ENCODE results near the gene SLC7A1. TPM values are rescaled to one million over a fixed set of nuclear protein-coding genes. Genes with fewer than 3 reads are reported as not detected.

Gene SLC7A1
- total RNA-seq, 2 donors from 2014 or later, result 8.6 to 19.5 TPM

DNA sequence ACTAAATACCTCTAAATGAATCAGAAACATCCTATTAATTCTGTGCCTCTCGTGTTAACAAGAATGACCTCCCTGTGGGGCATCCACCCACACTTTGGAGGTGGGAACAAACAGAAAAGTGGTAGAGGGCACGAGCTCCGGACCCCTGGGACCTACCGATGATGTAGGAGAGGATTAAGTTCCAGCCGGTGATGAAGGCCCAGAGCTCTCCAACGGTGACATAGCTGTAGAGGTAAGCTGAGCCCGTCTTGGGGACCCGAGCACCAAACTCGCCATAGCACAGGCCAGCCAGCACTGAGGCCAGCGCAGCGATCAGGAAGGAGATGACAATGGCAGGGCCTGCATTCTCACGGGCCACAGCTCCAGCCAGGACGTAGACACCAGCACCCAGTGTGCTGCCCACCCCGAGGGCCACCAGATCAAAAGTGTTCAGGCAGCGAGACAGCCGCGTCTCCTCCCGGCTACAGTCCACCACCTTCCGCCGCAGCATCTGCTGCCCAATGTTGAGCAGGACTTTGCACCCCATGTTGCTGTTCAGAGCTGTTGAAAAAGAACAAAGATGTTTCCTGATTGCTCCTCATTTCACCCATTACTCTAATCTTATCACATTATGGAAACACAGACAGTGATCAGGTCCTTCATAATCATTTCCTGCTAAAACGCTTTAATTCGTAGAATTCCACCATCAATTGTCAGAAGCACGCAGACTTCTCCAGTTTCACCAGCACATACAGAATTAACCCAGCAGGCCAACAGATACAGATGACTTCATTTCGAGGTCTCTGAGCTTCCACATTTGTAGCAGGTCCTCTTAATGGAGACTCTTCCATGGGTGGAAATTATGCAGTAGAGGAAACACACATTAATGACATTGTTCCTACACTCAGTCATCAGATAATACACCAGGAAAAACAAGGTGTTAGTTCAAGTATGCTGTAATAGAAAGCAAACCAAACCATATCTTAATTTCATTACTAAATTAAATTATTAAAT lies 59.5 kb downstream of the SLC7A1 start:
- H3K27me3 ChIP-seq, result no peaks in the 10 kb centered on the region
- no peaks in the 10 kb centered on the region for H3K9me3 ChIP-seq
- peaks cover 15% of the 10 kb centered on the region for H3K36me3 ChIP-seq
- H3K27ac ChIP-seq, result no peak overlapping the region
- H3K4me1 ChIP-seq, result no peaks in the 10 kb centered on the region
- TF ChIP-seq, protein P1, sequence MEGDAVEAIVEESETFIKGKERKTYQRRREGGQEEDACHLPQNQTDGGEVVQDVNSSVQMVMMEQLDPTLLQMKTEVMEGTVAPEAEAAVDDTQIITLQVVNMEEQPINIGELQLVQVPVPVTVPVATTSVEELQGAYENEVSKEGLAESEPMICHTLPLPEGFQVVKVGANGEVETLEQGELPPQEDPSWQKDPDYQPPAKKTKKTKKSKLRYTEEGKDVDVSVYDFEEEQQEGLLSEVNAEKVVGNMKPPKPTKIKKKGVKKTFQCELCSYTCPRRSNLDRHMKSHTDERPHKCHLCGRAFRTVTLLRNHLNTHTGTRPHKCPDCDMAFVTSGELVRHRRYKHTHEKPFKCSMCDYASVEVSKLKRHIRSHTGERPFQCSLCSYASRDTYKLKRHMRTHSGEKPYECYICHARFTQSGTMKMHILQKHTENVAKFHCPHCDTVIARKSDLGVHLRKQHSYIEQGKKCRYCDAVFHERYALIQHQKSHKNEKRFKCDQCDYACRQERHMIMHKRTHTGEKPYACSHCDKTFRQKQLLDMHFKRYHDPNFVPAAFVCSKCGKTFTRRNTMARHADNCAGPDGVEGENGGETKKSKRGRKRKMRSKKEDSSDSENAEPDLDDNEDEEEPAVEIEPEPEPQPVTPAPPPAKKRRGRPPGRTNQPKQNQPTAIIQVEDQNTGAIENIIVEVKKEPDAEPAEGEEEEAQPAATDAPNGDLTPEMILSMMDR (IDR thresholded peaks at IDR 0.05), result no peak
- no peak for DNase-seq (ENCODE audit: low spot score)
- no peak overlapping the region for H3K4me3 ChIP-seq

GRCh38 chr13:29534083-29534482 lies 61.4 kb downstream of the SLC7A1 start:
- TF ChIP-seq, protein P1 (IDR thresholded peaks at IDR 0.05), result no peak
- no peaks in the 10 kb centered on the region for H3K9me3 ChIP-seq
- no peak overlapping the region for H3K4me3 ChIP-seq
- H3K27ac ChIP-seq, result no peak overlapping the region
- H3K27me3 ChIP-seq, result no peaks in the 10 kb centered on the region
- no peaks in the 10 kb centered on the region for H3K4me1 ChIP-seq
- DNase-seq (ENCODE audit: low spot score), result no peak
- peaks cover 22% of the 10 kb centered on the region for H3K36me3 ChIP-seq

- H3K4me1 ChIP-seq, result no peaks in the 10 kb centered on the region
- no peak for DNase-seq (ENCODE audit: low spot score)
- no peaks in the 10 kb centered on the region for H3K27me3 ChIP-seq
- no peak overlapping the region for H3K4me3 ChIP-seq
- no peaks in the 10 kb centered on the region for H3K9me3 ChIP-seq
- TF ChIP-seq, protein P1 (IDR thresholded peaks at IDR 0.05), result no peak
- H3K27ac ChIP-seq, result no peak overlapping the region
- H3K36me3 ChIP-seq, result peaks cover 33% of the 10 kb centered on the region
Observed at GRCh38 chr13:29532821-29533220, 62.7 kb downstream of the SLC7A1 start.

DNA sequence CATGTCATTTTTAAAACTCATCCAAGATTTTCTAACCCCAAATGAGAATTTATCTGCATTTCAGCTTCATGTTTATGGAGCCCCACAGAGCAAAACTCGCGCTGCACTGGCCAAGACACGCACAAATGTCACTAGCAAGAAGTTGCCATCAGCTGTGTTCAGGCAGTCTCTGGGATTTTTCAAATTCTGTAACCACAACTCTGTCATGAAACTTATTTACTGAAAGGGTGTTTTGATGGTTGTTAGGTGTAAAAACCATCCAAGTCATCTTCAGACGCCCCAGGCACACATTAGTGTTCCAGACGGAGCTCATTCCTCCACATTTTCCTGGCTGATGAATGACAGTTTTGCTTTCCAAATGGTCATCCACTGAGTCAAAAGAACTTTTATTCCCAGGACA lies 63.4 kb downstream of the SLC7A1 start:
- Histone ChIP-seq H3K36me3 (peaks cover 40% of the 10 kb centered on the region), H3K9me3 (no peaks in the 10 kb centered on the region), H3K27me3 (no peaks in the 10 kb centered on the region), H3K4me1 (no peaks in the 10 kb centered on the region), H3K27ac (no peak overlapping the region), H3K4me3 (no peak overlapping the region)
- DNase-seq (ENCODE audit: low spot score), result no peak
- TF ChIP-seq, protein P1 (IDR thresholded peaks at IDR 0.05), result no peak

GRCh38 chr13:29530901-29531300 lies 64.6 kb downstream of the SLC7A1 start:
- H3K36me3 ChIP-seq, result peaks cover 40% of the 10 kb centered on the region

More at GRCh38 chr13:29530901-29531300, 64.6 kb downstream of the SLC7A1 start:
- Histone ChIP-seq H3K4me1 (no peaks in the 10 kb centered on the region), H3K9me3 (no peaks in the 10 kb centered on the region), H3K27ac (no peak overlapping the region), H3K4me3 (no peak overlapping the region), H3K27me3 (no peaks in the 10 kb centered on the region)
- DNase-seq (ENCODE audit: low spot score), result no peak
- TF ChIP-seq, protein P1 (IDR thresholded peaks at IDR 0.05), result no peak
